ENCODE measurements around the gene GPR152. TPM values are rescaled to one million over a fixed set of nuclear protein-coding genes. Genes with fewer than 3 reads are reported as not detected.
A peak's percentile ranks its signal among the peaks of the same experiment; 100 is the strongest.

Gene GPR152
- total RNA-seq, 6 donors from 2014 or later: not detected

DNA sequence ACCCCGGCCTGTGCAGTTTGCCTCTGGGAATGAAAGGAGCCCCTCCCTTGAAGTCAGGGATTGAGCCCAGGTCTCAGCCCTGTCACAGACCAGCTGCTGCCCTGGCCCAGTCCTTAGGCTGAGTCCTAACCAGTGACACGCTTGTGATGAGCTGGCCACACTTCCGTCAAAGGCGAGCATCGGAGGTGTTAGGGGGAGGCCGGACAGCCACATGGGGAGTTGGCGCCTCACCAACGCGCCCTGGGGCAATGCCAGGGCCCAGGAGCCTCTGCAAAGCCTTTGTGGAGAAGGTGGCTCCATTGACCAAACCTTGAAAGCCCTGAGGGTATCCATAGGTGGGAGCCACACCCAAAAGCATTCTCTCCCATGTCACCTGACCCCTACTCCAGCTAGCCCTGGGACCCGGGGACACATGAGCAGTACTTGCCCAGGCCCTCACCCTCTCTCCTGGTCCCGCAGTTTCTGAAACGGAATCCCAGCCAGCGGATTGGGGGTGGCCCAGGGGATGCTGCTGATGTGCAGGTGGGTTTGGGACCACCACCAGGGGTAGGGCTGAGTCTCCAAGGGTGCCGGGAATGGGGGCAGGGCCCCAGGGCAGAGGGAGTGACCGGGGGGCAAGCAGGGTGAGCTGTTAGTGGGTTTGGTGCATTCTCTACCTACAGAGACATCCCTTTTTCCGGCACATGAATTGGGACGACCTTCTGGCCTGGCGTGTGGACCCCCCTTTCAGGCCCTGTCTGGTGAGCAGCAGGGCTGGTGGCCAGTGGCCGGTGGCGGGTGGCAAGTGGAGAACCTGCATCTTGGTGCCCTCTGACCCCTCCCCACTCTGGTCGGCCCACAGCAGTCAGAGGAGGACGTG lies 18.8 kb downstream of the GPR152 start:
- peak in 1 of 2 donors; percentile 75 for DNase-seq
- H3K27ac ChIP-seq: no peak overlapping the region
- TF ChIP-seq, protein P1, sequence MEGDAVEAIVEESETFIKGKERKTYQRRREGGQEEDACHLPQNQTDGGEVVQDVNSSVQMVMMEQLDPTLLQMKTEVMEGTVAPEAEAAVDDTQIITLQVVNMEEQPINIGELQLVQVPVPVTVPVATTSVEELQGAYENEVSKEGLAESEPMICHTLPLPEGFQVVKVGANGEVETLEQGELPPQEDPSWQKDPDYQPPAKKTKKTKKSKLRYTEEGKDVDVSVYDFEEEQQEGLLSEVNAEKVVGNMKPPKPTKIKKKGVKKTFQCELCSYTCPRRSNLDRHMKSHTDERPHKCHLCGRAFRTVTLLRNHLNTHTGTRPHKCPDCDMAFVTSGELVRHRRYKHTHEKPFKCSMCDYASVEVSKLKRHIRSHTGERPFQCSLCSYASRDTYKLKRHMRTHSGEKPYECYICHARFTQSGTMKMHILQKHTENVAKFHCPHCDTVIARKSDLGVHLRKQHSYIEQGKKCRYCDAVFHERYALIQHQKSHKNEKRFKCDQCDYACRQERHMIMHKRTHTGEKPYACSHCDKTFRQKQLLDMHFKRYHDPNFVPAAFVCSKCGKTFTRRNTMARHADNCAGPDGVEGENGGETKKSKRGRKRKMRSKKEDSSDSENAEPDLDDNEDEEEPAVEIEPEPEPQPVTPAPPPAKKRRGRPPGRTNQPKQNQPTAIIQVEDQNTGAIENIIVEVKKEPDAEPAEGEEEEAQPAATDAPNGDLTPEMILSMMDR (IDR thresholded peaks at IDR 0.05): no peak
- TF ChIP-seq EP300 (IDR thresholded peaks at IDR 0.05) (no peak), POLR2AphosphoS5 (IDR thresholded peaks at IDR 0.05) (no peak), POLR2A (IDR thresholded peaks at IDR 0.05) (no peak)
- no peak overlapping the region for H3K4me3 ChIP-seq
- ATAC-seq (ENCODE audit: low FRiP score in 2 of 2): no peak
- no peaks in the 10 kb centered on the region for H3K27me3 ChIP-seq
- WGBS, 2 donors: 83 to 92% methylated on average over 10 to 18 of the region's 22 CpGs
- H3K36me3 ChIP-seq: peaks cover 4 to 72% (median 65%) of the 10 kb centered on the region in 4 donors
- H3K9me3 ChIP-seq: no peaks in the 10 kb centered on the region
- peaks cover 10 to 28% (median 11%) of the 10 kb centered on the region in 4 donors for H3K4me1 ChIP-seq

GRCh38 chr11:67432655-67433349 lies 19.7 kb downstream of the GPR152 start:
- DNase-seq (peak in 1 of 2 donors; percentile 61), ATAC-seq (ENCODE audit: low FRiP score in 2 of 2) (no peak)
- no peak overlapping the region for H3K4me3 ChIP-seq
- peaks cover 10 to 29% (median 12%) of the 10 kb centered on the region in 4 donors for H3K4me1 ChIP-seq
- H3K36me3 ChIP-seq: peaks cover 4 to 63% (median 58%) of the 10 kb centered on the region in 4 donors
- H3K27me3 ChIP-seq: no peaks in the 10 kb centered on the region
- H3K9me3 ChIP-seq: no peaks in the 10 kb centered on the region
- no peak overlapping the region for H3K27ac ChIP-seq
- WGBS, 2 donors: 87 to 94% methylated on average over 9 to 22 of the region's 22 CpGs
- no peak for TF ChIP-seq POLR2AphosphoS5 (IDR thresholded peaks at IDR 0.05)
- no peak for TF ChIP-seq POLR2A (IDR thresholded peaks at IDR 0.05)
- TF ChIP-seq, protein P1 (IDR thresholded peaks at IDR 0.05): no peak
- TF ChIP-seq EP300 (IDR thresholded peaks at IDR 0.05): no peak

- WGBS, 2 donors: 92 to 93% methylated on average over 22 to 24 of the region's 24 CpGs
- DNase-seq (peak in 1 of 2 donors; percentile 70), ATAC-seq (ENCODE audit: low FRiP score in 2 of 2) (no peak)
- no peak overlapping the region for H3K27ac ChIP-seq
- H3K36me3 ChIP-seq: peaks cover 4 to 56% (median 53%) of the 10 kb centered on the region in 4 donors
- TF ChIP-seq POLR2A (IDR thresholded peaks at IDR 0.05): no peak
- no peak for TF ChIP-seq POLR2AphosphoS5 (IDR thresholded peaks at IDR 0.05)
- TF ChIP-seq, protein P1 (IDR thresholded peaks at IDR 0.05): no peak
- no peak for TF ChIP-seq EP300 (IDR thresholded peaks at IDR 0.05)
- no peaks in the 10 kb centered on the region for H3K27me3 ChIP-seq
- H3K4me1 ChIP-seq: peaks cover 14 to 36% (median 17%) of the 10 kb centered on the region in 4 donors
- H3K9me3 ChIP-seq: no peaks in the 10 kb centered on the region
- no peak overlapping the region for H3K4me3 ChIP-seq
Measured at GRCh38 chr11:67431346-67432249, 20.9 kb downstream of the GPR152 start.

DNA sequence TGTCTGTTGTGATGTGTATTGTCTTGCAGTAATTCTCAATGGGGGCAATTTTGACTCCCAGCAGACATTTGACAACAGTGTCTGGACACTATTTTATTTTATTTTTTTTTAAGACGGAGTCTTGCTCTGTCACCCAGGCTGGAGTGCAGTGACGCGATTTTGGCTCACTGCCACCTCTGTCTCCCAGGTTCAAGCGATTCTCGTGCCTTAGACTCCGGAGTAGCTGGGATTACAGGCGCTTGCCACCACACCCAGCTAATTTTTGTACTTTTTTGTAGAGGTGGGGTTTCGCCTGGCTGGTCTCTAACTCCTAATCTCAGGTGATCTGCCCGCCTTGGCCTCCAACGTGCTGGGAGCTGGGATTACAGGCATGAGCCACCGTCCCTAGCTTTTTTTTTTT lies 22.8 kb downstream of the GPR152 start:
- Histone ChIP-seq H3K4me1 (peaks cover 14 to 24% (median 17%) of the 10 kb centered on the region in 4 donors), H3K27me3 (no peaks in the 10 kb centered on the region), H3K4me3 (peak overlapping the region in 1 of 4 donors; percentile 97), H3K9me3 (no peaks in the 10 kb centered on the region), H3K36me3 (peaks cover 4 to 41% (median 37%) of the 10 kb centered on the region in 4 donors), H3K27ac (no peak overlapping the region)
- DNase-seq (no peak), ATAC-seq (ENCODE audit: low FRiP score in 2 of 2) (no peak)
- 78 to 85% methylated on average over 11 of the region's 11 CpGs for WGBS, 2 donors
- no peak for TF ChIP-seq EP300 (IDR thresholded peaks at IDR 0.05)
- TF ChIP-seq POLR2AphosphoS5 (IDR thresholded peaks at IDR 0.05): no peak
- TF ChIP-seq, protein P1 (IDR thresholded peaks at IDR 0.05): no peak
- TF ChIP-seq POLR2A (IDR thresholded peaks at IDR 0.05): no peak
